Ramos (cell line): ENCODE data around the gene BCOR.

Experiments used
- in situ Hi-C: fragments of 300-500 bp; cut with MboI; formaldehyde crosslinking; loops from one replicate; pipeline ENCODE4 v1.14.3; 2022; ENCODE audit warnings: low sequenced_read_pairs; ENCODE audit not compliant: unreplicated experiment

The BCOR gene

GRCh38 chrX:40117715-40118285 is 20.0 kb upstream of the BCOR start:
- in situ Hi-C loops, result no loop called here

DNA sequence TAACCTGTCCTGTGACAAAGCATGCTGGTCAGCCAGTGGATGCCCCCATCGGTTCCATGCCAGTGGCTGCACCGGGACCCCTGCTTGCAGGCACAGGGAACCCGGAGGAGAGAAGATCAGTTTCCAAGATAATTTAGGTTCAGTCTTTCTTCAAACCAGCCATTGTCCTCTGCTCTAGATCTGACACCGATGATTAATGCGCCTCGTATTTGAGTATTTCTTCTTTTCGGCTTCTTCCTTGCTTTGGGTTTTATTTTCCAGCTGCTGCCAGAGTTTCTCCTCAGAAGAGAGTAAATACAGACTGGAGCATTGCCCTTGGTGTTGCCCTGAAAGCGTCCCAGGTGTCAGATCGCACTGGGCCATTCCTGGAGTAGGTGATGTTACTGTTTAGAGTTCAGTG is 19.2 kb upstream of the BCOR start:
- in situ Hi-C loops, result no loop called here

DNA sequence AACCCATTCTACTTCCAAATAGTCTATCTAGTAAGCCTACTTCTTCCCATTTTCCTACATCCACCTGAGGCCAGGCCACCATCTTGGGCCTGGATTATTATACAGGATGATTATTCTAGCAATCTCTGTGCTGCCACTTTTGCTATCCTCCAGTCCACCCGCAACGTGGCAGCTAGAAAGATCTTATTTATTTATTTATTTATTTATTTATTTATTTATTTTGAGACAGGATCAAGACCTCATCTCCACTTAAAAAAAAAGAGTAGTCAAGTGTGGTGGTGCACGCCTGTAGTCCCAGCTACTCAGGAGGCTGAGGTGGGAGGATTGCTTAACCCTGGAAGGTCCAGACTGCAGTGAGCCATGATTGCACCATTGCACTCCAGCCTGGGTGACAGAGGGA is 15.2 kb upstream of the BCOR start:
- in situ Hi-C loops, result no loop called here

DNA sequence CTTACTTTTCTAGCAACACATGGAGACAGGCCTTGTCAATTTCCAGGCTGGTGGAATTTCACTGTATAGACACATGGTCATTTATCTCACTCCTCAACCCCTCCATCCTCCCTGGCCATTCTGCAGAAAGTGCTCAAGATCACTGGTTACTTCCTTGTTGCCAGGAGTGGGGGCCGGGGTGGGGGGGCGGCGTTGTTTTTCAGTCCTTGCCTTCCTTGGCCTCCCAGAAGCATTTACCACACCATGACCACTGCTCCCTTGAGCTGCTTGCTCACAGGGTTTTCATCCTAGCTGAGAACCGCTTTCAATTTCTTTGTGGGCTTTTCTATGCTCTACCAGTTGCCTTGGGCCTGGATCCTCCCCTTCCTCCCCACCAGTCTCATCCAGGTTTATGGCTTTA is 14.1 kb upstream of the BCOR start:
- in situ Hi-C loops, result no loop called here

DNA sequence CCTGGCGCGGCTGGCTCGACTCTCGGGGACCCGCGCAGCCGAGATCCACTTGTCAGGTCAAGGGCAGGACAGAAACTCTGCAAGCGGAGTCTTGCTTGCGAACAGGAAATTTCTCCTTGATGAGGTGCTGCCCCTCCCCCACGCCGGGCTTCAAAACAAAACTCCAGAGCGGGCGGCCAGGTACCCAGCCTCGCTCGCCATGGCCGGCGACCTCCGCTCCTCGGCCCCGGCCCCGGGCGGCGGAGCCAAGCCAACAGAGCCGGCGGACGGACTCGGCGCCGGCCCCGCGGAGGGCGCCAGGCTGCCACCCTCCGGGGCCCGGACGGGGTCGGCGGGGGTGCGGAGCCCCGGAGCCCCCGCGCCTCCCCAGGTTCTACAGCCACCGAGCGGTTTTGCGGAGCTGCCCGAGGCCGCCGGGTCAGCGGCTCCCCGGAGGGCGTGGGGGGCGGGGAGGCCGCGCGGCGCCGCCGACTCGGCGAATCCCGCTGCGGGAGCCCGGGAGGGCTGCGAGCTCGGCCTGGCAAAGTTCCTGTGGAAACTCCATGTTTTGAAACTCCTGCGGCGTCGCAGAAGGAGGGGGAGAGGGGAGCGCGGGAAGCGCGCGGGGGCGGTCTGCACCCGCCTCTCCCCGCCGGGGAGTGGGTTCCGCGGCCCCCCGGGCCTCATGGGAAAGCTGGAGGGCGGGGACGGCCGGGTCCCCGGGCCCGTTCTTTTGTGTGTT is 11.7 kb upstream of the BCOR start:
- in situ Hi-C loops, result loop anchor here (10.0 kb wide), 1 partner anchor 55 kb away; no protein-coding TSS in a partner anchor

DNA sequence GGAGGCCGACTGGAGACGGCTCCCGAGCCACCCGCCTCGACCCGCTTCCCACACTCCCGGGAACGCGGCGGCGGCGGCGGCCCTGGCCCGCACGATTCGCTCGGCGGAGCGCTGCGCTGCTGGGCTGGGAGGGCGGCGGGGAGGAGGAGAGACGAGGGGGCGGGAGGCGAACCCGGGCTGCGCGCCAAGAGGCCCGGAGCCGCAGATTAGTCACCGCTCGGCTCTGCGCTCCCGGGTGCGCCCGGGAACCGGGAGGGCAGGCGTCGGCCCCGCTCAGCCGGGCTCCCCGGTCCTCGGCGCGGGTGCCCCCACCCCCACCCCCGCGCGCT is 11.2 kb upstream of the BCOR start:
- in situ Hi-C loops, result loop anchor here (10.0 kb wide), 1 partner anchor 56 kb away; no protein-coding TSS in a partner anchor

DNA sequence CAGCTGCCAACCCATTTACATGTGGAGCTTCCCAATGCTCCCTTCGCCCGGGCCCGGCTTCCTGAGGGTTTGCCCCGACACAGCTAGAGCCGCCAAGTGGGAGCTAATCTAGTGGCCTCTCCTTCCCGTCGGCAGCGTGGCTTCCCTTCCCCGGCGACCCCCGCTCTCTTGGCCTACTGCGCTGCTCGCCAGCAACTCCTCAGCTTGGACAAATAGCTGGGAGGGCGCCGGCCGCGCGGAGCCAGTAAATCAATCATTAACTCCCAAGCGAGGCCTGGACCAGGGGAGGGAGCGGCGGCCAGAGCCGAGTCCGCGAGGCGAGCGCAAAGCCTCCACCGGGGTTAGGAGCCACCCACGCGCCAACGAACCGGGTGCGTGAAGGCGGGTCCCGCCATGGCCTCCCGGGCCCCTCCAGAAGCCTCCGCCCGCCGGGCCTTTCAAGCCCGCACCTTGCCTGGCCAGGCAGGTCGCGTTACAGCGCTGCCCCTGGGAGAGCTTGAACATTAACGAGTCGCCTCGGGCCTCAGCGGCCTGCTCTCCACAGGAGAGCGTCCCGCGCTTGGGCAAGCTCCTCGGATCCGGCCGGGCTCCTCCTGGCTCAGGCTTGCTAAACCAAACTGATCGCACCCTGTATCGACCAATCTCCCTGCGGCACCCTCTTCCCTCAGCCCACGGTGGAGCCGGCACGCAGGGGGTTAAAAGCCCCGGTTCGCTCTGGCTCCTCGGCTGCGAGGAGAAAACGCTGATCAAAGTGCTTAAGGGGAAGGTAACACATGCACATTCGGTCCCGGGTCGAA is 10.6 kb upstream of the BCOR start:
- in situ Hi-C loops, result loop anchor here (10.0 kb wide), 1 partner anchor 56 kb away; no protein-coding TSS in a partner anchor

DNA sequence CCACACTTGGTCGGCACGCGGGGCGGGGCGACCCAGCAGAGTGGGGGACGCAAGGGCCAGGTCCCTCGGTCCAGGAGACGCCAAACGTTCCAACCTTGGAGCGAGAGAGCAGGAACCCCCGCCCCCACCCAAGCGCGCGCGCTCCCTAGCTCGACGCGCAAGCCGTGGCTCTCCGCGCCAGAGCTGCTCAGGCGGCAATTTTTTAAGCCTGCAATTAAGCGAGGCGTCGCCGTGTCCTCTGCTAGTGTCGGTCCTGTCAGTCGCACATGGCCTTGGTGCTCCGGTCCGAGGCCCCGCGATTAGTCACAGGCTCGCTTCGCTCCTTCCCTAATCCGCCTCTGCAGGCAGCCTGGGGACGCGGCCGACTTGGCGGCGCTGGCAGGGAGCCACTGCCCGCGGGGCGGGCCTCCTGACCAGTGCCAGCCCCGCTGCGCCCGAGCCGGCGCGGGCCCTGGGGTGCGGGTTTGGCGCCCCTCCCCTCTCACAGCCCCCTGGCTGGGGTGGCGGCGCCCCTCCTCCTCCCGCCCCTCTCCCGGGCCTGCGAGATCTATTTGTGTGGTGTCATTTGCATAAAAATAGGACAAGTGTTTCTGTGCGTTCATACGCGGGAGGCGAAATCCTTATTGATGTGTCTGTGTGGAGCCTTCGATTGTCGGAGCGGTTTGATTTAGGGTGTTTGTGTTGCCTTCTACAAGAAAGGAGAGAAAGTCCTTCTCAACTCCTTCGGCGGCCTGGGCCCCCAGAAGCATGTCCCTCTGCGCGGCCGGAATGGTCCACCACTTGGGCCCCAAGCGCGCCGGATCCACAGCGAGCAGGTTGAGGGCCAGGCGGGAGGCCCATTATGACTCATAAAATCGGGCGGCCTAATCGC is 9.8 kb upstream of the BCOR start:
- in situ Hi-C loops, result loop anchor here (10.0 kb wide), 1 partner anchor 57 kb away; no protein-coding TSS in a partner anchor

- in situ Hi-C loops, result loop anchor here (10.0 kb wide), 1 partner anchor 58 kb away; no protein-coding TSS in a partner anchor
Measured at GRCh38 chrX:40106676-40107290, 9.0 kb upstream of the BCOR start.

GRCh38 chrX:40105835-40106675 is 8.3 kb upstream of the BCOR start:
- in situ Hi-C loops, result loop anchor here (10.0 kb wide), 1 partner anchor 59 kb away; no protein-coding TSS in a partner anchor

- in situ Hi-C loops, result loop anchor here (10.0 kb wide), 1 partner anchor 60 kb away; no protein-coding TSS in a partner anchor
Measured at GRCh38 chrX:40104985-40105834, 7.5 kb upstream of the BCOR start.

GRCh38 chrX:40104630-40104984 is 6.8 kb upstream of the BCOR start:
- in situ Hi-C loops, result loop anchor here (10.0 kb wide), 1 partner anchor 60 kb away; no protein-coding TSS in a partner anchor

- in situ Hi-C loops, result loop anchor here (10.0 kb wide), 1 partner anchor 61 kb away; no protein-coding TSS in a partner anchor
Measured at GRCh38 chrX:40103565-40104323, 6.0 kb upstream of the BCOR start.

- in situ Hi-C loops, result loop anchor here (10.0 kb wide), 1 partner anchor 62 kb away; no protein-coding TSS in a partner anchor
Measured at GRCh38 chrX:40102393-40103381, 4.9 kb upstream of the BCOR start.

DNA sequence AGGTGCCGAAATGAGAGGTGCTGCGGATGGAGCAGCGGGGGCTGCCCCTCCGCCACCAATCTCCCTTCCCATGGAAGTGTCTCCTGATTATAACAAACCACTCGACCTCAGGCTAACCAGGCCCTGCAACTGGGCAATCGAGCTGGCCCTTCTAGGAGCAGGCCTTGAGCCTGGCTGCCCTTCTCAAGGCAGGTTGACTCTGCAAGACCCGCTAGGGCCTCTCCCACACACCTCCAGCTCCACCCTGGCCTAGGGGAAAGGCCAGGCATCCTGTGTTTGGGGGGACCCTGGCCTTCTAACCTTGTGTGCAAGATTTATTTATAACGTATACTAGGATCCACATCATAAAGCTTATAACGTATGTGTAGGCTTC is 3.7 kb upstream of the BCOR start:
- in situ Hi-C loops, result loop anchor here (10.0 kb wide), 1 partner anchor 63 kb away; no protein-coding TSS in a partner anchor
